SK-N-SH (cell line): ENCODE data around the gene BTK. TPM values are rescaled to one million over a fixed set of nuclear protein-coding genes. Genes with fewer than 3 reads are reported as not detected.

Experiments used
- CTCF ChIA-PET: fragments of 300-600, 350-600 bp; formaldehyde crosslinking; extraction: SDS; loops from one replicate; lab custom pipeline; 2021; lab: Yijun Ruan, JAX
- POLR2A ChIA-PET: fragments of 350-600 bp; sonication (Branson Sonifier 250); formaldehyde crosslinking; extraction: SDS; loops from one replicate; lab custom pipeline; 2020; ENCODE audit warnings: antibody characterized with exemption, inconsistent platforms; lab: Yijun Ruan, JAX
- DNase-seq: peaks from one replicate; pipeline ENCODE4 v3.0.0; 2012
- H2AFZ ChIP-seq: fragments of 200-600 bp; sonication (generic); 2 replicates; pipeline ENCODE4 v1.8.1; 2016; ENCODE audit warnings: antibody characterized with exemption, mild to moderate bottlenecking, low read depth
- H3F3A ChIP-seq: fragments of 200-600 bp; sonication (generic); replicated peaks from 2 replicates; pipeline ENCODE3; 2016; ENCODE audit warnings: antibody characterized with exemption, mild to moderate bottlenecking; ENCODE audit not compliant: insufficient read depth
- H3K27ac ChIP-seq, 2 experiments: fragments of 200-500 bp in 1 of 2; fragments of 200-600 bp in 1 of 2; sonication (Bioruptor generic) in 1 of 2; sonication (generic), shearing (Covaris generic) in 1 of 2; 2 replicates each; pipeline versions ENCODE4 v1.5.1 to v1.6.1; 2014 to 2016; ENCODE audit warnings: low read depth in 2 of 2, inconsistent platforms in 1 of 2, low read length in 1 of 2, mild to moderate bottlenecking in 1 of 2, mixed read lengths in 1 of 2
- H3K27me3 ChIP-seq: fragments of 200-600 bp; sonication (generic), shearing (Covaris generic); 2 replicates; pipeline ENCODE4 v1.6.1; 2016; ENCODE audit warnings: mixed run types; ENCODE audit not compliant: insufficient read depth
- H3K36me3 ChIP-seq, 2 experiments: fragments of 200-500 bp in 1 of 2; fragments of 200-600 bp in 1 of 2; sonication (Bioruptor generic) in 1 of 2; sonication (generic) in 1 of 2; replicated peaks in 1 of 2; 2 replicates each; pipeline versions ENCODE3 to v1.5.1; 2014 to 2016; ENCODE audit warnings: low read length in 1 of 2, mild to moderate bottlenecking in 1 of 2; ENCODE audit not compliant: insufficient read depth in 2 of 2, control insufficient read depth in 1 of 2
- H3K4me1 ChIP-seq, 2 experiments: fragments of 200-500 bp in 1 of 2; fragments of 200-600 bp in 1 of 2; sonication (Bioruptor generic) in 1 of 2; sonication (generic), shearing (Covaris generic) in 1 of 2; 2 replicates each; pipeline versions ENCODE4 v1.5.1 to v1.6.1; 2014 to 2016; ENCODE audit warnings: low read depth in 1 of 2, low read length in 1 of 2, mixed run types in 1 of 2; ENCODE audit not compliant: insufficient read depth in 2 of 2, control insufficient read depth in 1 of 2
- H3K4me2 ChIP-seq: fragments of 200-600 bp; sonication (generic), shearing (Covaris generic); 2 replicates; pipeline ENCODE4 v1.6.1; 2017; ENCODE audit warnings: mixed run types
- H3K4me3 ChIP-seq, 2 experiments: fragments of 200-500 bp in 1 of 2; fragments of 200-600 bp in 1 of 2; sonication (Bioruptor generic) in 1 of 2; sonication (generic), shearing (Covaris generic) in 1 of 2; 2 replicates each; pipeline versions ENCODE4 v1.5.1 to v1.8.1; 2014 to 2016; ENCODE audit warnings: low read depth in 2 of 2, inconsistent platforms in 1 of 2, low read length in 1 of 2, mild to moderate bottlenecking in 1 of 2, mixed read lengths in 1 of 2, moderate library complexity in 1 of 2
- H3K79me2 ChIP-seq: fragments of 200-600 bp; sonication (generic); 2 replicates; pipeline ENCODE4 v1.8.1; 2017; ENCODE audit warnings: mild to moderate bottlenecking; ENCODE audit not compliant: insufficient read depth
- H3K9ac ChIP-seq: fragments of 200-600 bp; sonication (generic); 2 replicates; pipeline ENCODE4 v1.6.1; 2017; ENCODE audit warnings: mixed run types
- H3K9me2 ChIP-seq: fragments of 200-600 bp; sonication (generic); 2 replicates; pipeline ENCODE4 v1.6.1; 2017; ENCODE audit warnings: mixed run types
- H3K9me3 ChIP-seq: fragments of 200-600 bp; sonication (generic); 2 replicates; pipeline ENCODE4 v1.6.1; 2017; ENCODE audit warnings: mixed run types, mild to moderate bottlenecking, moderate library complexity
- H4K20me1 ChIP-seq: fragments of 200-600 bp; sonication (generic); 2 replicates; pipeline ENCODE4 v1.6.1; 2017; ENCODE audit warnings: mild to moderate bottlenecking, mixed run types; ENCODE audit not compliant: insufficient read depth
- CHD2 ChIP-seq: fragments of 150-350 bp; IDR thresholded peaks from 2 replicates; pipeline ENCODE4 v1.6.1; 2018; ENCODE audit warnings: low read length; ENCODE audit not compliant: partially characterized antibody
- EP300 ChIP-seq, 2 experiments: IDR thresholded peaks; 2 replicates each; pipeline versions ENCODE4 v1.4.0 to v1.6.1; 2012; ENCODE audit warnings: borderline replicate concordance in 1 of 2, low read depth in 1 of 2, low read length in 1 of 2
- EZH2phosphoT487 ChIP-seq: fragments of 200-600 bp; sonication (generic); IDR thresholded peaks from 2 replicates; pipeline ENCODE4 v1.6.1; 2017; ENCODE audit warnings: low read depth, mixed run types, mild to moderate bottlenecking, antibody characterized with exemption, moderate library complexity, borderline replicate concordance
- GABPA ChIP-seq: IDR thresholded peaks from 2 replicates; pipeline ENCODE4 v1.4.0; 2012; ENCODE audit warnings: low read depth, mild to moderate bottlenecking
- JUND ChIP-seq: IDR thresholded peaks from 2 replicates; pipeline ENCODE4 v1.4.0; 2012
- NFIC ChIP-seq: IDR thresholded peaks from 2 replicates; pipeline ENCODE4 v1.4.0; 2012; ENCODE audit warnings: borderline replicate concordance
- NRF1 ChIP-seq: IDR thresholded peaks from 2 replicates; pipeline ENCODE4 v1.6.1; 2012; ENCODE audit warnings: low read depth, mild to moderate bottlenecking, low read length
- RCOR1 ChIP-seq: fragments of 150-350 bp; IDR thresholded peaks from 2 replicates; pipeline ENCODE4 v1.6.1; 2017; ENCODE audit warnings: antibody characterized with exemption, low read length
- TAF1 ChIP-seq: IDR thresholded peaks from 2 replicates; pipeline ENCODE4 v1.6.1; 2012; ENCODE audit warnings: low read depth, mild to moderate bottlenecking, low read length, moderate library complexity, borderline replicate concordance
- TCF12 ChIP-seq: IDR thresholded peaks from 2 replicates; pipeline ENCODE4 v1.4.0; 2012
- WGBS: methylation state at CpG from one replicate; pipeline ENCODE4 v1.1.6; 2017; ENCODE audit warnings: low lambda C conversion rate; 5-methylcytosine and 5-hydroxymethylcytosine counted together
- polyA plus RNA-seq, 3 experiments: library from polyadenylated mRNA; depleted of rRNA; stranded (reverse); fragments of >200 nt; gene quantifications; 2 replicates each; pipeline ENCODE4 v1.2.3, GENCODE V29; 2012
- TF ChIP-seq, protein P1 (sequence below): fragments of 200-600 bp; sonication (generic); IDR thresholded peaks from 2 replicates; pipeline ENCODE4 v1.6.1; 2017; ENCODE audit warnings: antibody characterized with exemption, mild to moderate bottlenecking, moderate library complexity
- TF ChIP-seq, protein P2 (sequence below): fragments of 150-350 bp; IDR thresholded peaks from 2 replicates; pipeline ENCODE4 v1.6.1; 2017; ENCODE audit warnings: antibody characterized with exemption, low read length, low read depth, borderline replicate concordance
- TF ChIP-seq, protein P3 (sequence below): fragments of 150-350 bp; IDR thresholded peaks from 2 replicates; pipeline ENCODE4 v1.6.1; 2016; ENCODE audit warnings: mild to moderate bottlenecking, low read depth, low read length

Gene BTK
- polyA plus RNA-seq, 1 of the 3 experiments (the other 2 are of a cell fraction): not detected

DNA sequence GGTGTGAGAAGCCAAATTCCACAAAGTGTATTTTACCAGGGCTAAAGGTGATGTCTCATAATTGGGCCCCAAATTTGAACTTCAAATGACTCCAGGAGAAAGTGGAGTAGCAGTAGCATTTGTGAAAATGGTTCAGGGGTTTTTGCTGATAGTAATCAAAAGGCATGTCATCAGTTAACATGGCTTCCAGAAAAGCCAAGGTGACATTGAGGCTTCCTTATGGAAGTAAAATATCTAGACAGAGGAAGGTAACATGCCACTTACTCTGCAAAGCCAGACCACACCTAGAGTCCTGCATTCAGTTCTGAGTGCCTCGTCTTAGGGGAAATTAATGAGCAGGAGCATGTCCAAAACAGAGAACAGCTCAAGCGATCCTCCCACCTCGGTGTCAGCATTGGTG is 2.6 kb upstream of the BTK start (continued):
- TF ChIP-seq, protein P1, sequence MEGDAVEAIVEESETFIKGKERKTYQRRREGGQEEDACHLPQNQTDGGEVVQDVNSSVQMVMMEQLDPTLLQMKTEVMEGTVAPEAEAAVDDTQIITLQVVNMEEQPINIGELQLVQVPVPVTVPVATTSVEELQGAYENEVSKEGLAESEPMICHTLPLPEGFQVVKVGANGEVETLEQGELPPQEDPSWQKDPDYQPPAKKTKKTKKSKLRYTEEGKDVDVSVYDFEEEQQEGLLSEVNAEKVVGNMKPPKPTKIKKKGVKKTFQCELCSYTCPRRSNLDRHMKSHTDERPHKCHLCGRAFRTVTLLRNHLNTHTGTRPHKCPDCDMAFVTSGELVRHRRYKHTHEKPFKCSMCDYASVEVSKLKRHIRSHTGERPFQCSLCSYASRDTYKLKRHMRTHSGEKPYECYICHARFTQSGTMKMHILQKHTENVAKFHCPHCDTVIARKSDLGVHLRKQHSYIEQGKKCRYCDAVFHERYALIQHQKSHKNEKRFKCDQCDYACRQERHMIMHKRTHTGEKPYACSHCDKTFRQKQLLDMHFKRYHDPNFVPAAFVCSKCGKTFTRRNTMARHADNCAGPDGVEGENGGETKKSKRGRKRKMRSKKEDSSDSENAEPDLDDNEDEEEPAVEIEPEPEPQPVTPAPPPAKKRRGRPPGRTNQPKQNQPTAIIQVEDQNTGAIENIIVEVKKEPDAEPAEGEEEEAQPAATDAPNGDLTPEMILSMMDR: no peak

DNA sequence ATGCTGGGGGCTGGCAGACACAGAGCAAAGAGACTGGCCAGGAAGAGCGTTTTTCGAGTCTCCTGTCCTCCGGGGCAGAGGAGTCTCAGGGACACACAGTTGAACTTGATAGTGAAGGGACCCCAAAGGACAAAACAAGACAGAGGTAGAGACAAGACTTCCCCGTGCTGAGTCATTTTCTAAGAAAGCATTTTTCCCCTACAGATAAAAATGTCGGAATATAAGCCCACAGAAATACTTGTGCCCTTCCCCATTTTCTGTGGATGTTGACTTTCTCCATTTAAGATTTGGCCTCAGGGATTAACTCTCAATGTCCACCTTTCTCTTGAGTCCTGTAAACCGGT is 523 bp upstream of the BTK start:
- no peaks in the 10 kb centered on the region for H4K20me1 ChIP-seq
- TF ChIP-seq NFIC (no peak), TCF12 (no peak), GABPA (no peak), NRF1 (no peak), RCOR1 (no peak), CHD2 (no peak), JUND (no peak), EP300 (IDR thresholded peaks at IDR 0.05; ENCODE audit: borderline replicate concordance in 1 of 2, low read depth in 1 of 2, low read length in 1 of 2) (no peak), TAF1 (no peak), EZH2phosphoT487 (no peak)
- TF ChIP-seq, protein P2, sequence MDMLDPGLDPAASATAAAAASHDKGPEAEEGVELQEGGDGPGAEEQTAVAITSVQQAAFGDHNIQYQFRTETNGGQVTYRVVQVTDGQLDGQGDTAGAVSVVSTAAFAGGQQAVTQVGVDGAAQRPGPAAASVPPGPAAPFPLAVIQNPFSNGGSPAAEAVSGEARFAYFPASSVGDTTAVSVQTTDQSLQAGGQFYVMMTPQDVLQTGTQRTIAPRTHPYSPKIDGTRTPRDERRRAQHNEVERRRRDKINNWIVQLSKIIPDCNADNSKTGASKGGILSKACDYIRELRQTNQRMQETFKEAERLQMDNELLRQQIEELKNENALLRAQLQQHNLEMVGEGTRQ: no peak
- TF ChIP-seq, protein P1: no peak
- TF ChIP-seq, protein P3, sequence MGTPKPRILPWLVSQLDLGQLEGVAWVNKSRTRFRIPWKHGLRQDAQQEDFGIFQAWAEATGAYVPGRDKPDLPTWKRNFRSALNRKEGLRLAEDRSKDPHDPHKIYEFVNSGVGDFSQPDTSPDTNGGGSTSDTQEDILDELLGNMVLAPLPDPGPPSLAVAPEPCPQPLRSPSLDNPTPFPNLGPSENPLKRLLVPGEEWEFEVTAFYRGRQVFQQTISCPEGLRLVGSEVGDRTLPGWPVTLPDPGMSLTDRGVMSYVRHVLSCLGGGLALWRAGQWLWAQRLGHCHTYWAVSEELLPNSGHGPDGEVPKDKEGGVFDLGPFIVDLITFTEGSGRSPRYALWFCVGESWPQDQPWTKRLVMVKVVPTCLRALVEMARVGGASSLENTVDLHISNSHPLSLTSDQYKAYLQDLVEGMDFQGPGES: no peak
- ChIA-PET POLR2A (no interaction called here), CTCF (no interaction called here)
- no peak overlapping the region for H3K27ac ChIP-seq
- peaks cover 9% of the 10 kb centered on the region; the same call in 1 of the 2 replicates for H3K27me3 ChIP-seq
- peaks cover 0 to 4% of the 10 kb centered on the region in 2 experiments; a peak in 1 of 4 replicates for H3K4me1 ChIP-seq
- no peak overlapping the region for H3K9ac ChIP-seq
- DNase-seq: no peak
- no peaks in the 10 kb centered on the region for H3F3A ChIP-seq
- H3K4me2 ChIP-seq: no peak overlapping the region
- H3K9me2 ChIP-seq: no peaks in the 10 kb centered on the region
- no peaks in the 10 kb centered on the region for H3K9me3 ChIP-seq
- WGBS: 34% methylated on average over 6 of the region's 6 CpGs
- peaks cover 7% of the 10 kb centered on the region; the same call in 1 of the 2 replicates for H3K79me2 ChIP-seq
- H2AFZ ChIP-seq: no peak overlapping the region
- peaks cover 0 to under 1% of the 10 kb centered on the region in 2 experiments for H3K36me3 ChIP-seq
- no peak overlapping the region for H3K4me3 ChIP-seq
